ENCODE results near the gene MFNG. TPM values are rescaled to one million over a fixed set of nuclear protein-coding genes. Genes with fewer than 3 reads are reported as not detected.

Gene MFNG
- total RNA-seq, 1 donor from 2014 or later: 53.5 TPM

DNA sequence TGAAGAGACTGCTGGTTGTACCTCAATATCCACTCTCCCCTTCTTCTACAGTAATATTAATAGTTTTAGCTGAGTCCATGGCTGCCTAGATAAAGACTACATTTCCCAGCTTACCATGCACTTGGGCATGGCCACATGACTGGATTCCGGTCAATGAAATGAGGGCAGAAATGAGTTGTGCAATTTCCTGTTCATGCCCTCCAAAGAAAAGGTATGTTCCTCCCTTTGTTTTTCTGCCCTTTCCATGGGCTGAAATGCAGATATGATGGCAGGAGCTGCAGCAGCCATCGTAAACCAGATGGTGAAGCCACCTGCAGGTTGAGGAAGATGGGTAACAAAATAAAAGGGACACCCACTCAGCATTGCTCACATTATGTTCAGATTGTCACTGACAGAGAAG lies 43.6 kb downstream of the MFNG start:
- TF ChIP-seq, protein P1, sequence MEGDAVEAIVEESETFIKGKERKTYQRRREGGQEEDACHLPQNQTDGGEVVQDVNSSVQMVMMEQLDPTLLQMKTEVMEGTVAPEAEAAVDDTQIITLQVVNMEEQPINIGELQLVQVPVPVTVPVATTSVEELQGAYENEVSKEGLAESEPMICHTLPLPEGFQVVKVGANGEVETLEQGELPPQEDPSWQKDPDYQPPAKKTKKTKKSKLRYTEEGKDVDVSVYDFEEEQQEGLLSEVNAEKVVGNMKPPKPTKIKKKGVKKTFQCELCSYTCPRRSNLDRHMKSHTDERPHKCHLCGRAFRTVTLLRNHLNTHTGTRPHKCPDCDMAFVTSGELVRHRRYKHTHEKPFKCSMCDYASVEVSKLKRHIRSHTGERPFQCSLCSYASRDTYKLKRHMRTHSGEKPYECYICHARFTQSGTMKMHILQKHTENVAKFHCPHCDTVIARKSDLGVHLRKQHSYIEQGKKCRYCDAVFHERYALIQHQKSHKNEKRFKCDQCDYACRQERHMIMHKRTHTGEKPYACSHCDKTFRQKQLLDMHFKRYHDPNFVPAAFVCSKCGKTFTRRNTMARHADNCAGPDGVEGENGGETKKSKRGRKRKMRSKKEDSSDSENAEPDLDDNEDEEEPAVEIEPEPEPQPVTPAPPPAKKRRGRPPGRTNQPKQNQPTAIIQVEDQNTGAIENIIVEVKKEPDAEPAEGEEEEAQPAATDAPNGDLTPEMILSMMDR (IDR thresholded peaks at IDR 0.05): no peak
- Histone ChIP-seq H3K4me1 (no peaks in the 10 kb centered on the region), H3K36me3 (no peaks in the 10 kb centered on the region), H3K9me3 (no peaks in the 10 kb centered on the region), H3K4me3 (no peak overlapping the region), H3K27me3 (no peaks in the 10 kb centered on the region), H3K27ac (no peak overlapping the region)
- ATAC-seq (peak; percentile 52), DNase-seq (no peak)
- intact Hi-C loops (cut with DNase I): no loop called here

GRCh38 chr22:37442135-37442534 lies 44.0 kb downstream of the MFNG start:
- no peaks in the 10 kb centered on the region for H3K4me1 ChIP-seq
- H3K27me3 ChIP-seq: no peaks in the 10 kb centered on the region
- ATAC-seq: no peak
- intact Hi-C loops (cut with DNase I): no loop called here
- no peak for DNase-seq
- TF ChIP-seq, protein P1 (IDR thresholded peaks at IDR 0.05): no peak
- H3K9me3 ChIP-seq: no peaks in the 10 kb centered on the region
- no peak overlapping the region for H3K4me3 ChIP-seq
- H3K27ac ChIP-seq: no peak overlapping the region
- H3K36me3 ChIP-seq: no peaks in the 10 kb centered on the region

- H3K36me3 ChIP-seq: no peaks in the 10 kb centered on the region
- no peaks in the 10 kb centered on the region for H3K9me3 ChIP-seq
- no peaks in the 10 kb centered on the region for H3K27me3 ChIP-seq
- intact Hi-C loops (cut with DNase I): no loop called here
- no peaks in the 10 kb centered on the region for H3K4me1 ChIP-seq
- ATAC-seq (no peak), DNase-seq (no peak)
- no peak overlapping the region for H3K27ac ChIP-seq
- no peak overlapping the region for H3K4me3 ChIP-seq
- TF ChIP-seq, protein P1 (IDR thresholded peaks at IDR 0.05): no peak
These were observed 45.3 kb downstream of the MFNG start for GRCh38 chr22:37440875-37441274.

DNA sequence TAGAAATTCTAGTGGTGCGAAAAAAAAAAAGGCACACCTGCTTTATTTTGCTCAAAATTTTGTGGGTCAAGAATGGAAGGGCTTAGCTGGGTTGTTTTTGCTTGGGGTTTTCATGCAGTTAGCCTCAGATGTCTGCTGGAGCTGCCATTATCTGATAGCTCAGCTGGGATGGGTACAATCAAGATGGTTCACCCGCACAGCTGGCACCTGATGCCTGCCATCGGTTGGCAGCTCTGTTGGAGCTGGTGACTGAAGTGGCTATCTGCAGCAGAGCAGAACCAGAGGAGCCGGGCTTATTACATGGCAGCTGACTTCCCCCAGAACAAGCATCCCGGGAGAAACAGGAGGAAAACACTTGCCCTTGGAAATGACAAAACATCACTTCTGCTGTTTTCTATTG lies 46.8 kb downstream of the MFNG start:
- no peak for DNase-seq
- TF ChIP-seq, protein P1 (IDR thresholded peaks at IDR 0.05): no peak
- intact Hi-C loops (cut with DNase I): loop anchor here (10.0 kb wide), 1 partner anchor 125 kb away; no protein-coding TSS in a partner anchor

GRCh38 chr22:37435970-37436603 lies 50.1 kb downstream of the MFNG start:
- H3K4me3 ChIP-seq: no peak overlapping the region
- no peaks in the 10 kb centered on the region for H3K9me3 ChIP-seq
- intact Hi-C loops (cut with DNase I): loop anchor here (10.0 kb wide), 1 partner anchor 121 kb away; no protein-coding TSS in a partner anchor
- ATAC-seq: no peak
- H3K27me3 ChIP-seq: peaks cover 1% of the 10 kb centered on the region
- TF ChIP-seq, protein P1 (IDR thresholded peaks at IDR 0.05): no peak
- DNase-seq: no peak
- no peaks in the 10 kb centered on the region for H3K36me3 ChIP-seq
- no peak overlapping the region for H3K27ac ChIP-seq
- H3K4me1 ChIP-seq: no peaks in the 10 kb centered on the region

More for the DNA sequence above, 46.8 kb downstream of the MFNG start:
- Histone ChIP-seq H3K9me3 (no peaks in the 10 kb centered on the region), H3K36me3 (no peaks in the 10 kb centered on the region), H3K27me3 (no peaks in the 10 kb centered on the region), H3K4me3 (no peak overlapping the region), H3K27ac (no peak overlapping the region), H3K4me1 (no peaks in the 10 kb centered on the region)
- ATAC-seq: no peak

Measured in upper lobe of right lung (tissue), 1 donor.